Stimulated activated CD4-positive, alpha-beta T cell treated with anti-CD3 and anti-CD28 coated beads, Interleukin-4, amount 100 ng/mL, for 24 hours (primary cell): ENCODE results near the gene PRR36.
A peak's percentile ranks its signal among the peaks of the same experiment; 100 is the strongest.

Experiments
- DNase-seq: peaks from one replicate; pipeline ENCODE4 v3.0.0-alpha.2; 2020

PRR36 gene

GRCh38 chr19:7842661-7843294 lies 31.4 kb downstream of the PRR36 start:
- no peak for DNase-seq

- no peak for DNase-seq
These were observed 32.2 kb downstream of the PRR36 start for GRCh38 chr19:7841751-7842660.

GRCh38 chr19:7840629-7841028 lies 33.6 kb downstream of the PRR36 start:
- DNase-seq, result no peak

- no peak for DNase-seq
These were observed 34.7 kb downstream of the PRR36 start for GRCh38 chr19:7839476-7839875.

DNA sequence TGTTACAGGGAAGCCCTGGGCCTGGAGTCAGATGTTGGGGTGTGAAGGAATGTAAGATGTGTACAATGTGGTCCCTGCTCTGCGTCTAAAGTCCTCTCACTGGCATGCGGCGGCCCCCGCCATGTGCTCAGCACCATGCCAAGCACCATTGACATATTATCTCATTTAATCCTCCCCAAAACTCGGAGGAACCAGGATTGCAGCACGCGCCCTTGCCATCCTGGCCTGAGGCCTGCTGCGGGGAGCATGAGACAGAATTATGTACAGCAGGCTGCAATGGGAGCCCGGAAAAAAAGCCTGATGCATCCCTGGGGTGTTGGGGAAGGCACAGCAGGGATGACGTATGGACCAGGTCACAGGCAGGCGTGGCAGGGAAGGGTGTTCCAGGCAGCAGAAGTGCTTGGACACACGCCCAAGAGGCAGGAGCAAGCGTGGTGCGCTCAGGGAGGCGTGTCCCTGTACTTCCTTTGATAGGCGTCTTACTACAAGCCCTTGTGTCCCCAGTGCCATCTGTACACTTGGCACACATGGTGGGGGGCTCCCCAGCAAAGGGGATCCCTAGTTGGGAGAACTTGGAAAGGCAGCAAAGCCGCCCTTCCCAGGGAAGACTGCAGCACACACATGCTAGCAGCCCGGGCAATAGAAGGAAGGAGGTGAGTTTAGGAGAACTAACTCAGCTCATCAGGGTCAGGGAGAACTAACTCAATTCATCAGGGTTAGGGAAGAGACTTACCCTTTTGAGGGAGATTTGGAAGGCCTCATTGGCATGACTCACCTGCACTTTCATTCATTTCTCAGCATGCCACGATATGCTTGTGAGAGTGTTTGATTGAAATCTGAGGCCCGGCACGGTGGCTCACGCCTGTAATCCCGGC lies 40.7 kb downstream of the PRR36 start:
- DNase-seq, result no peak

GRCh38 chr19:7832781-7833180 lies 41.4 kb downstream of the PRR36 start:
- no peak for DNase-seq

- DNase-seq, result no peak
These were observed 42.2 kb downstream of the PRR36 start for GRCh38 chr19:7832009-7832408.

GRCh38 chr19:7831452-7831851 lies 42.7 kb downstream of the PRR36 start:
- no peak for DNase-seq

- DNase-seq, result no peak
These were observed 43.4 kb downstream of the PRR36 start for GRCh38 chr19:7830823-7831222.

GRCh38 chr19:7830272-7830771 lies 43.9 kb downstream of the PRR36 start:
- no peak for DNase-seq

- peak; percentile 100 for DNase-seq
These were observed 44.5 kb downstream of the PRR36 start, which contains the start of gene EVI5L for GRCh38 chr19:7829561-7830271. Gene EVI5L (plus strand): TSS chr19:7830218. CDS start chr19:7846543, 16,325 bp downstream.

DNA sequence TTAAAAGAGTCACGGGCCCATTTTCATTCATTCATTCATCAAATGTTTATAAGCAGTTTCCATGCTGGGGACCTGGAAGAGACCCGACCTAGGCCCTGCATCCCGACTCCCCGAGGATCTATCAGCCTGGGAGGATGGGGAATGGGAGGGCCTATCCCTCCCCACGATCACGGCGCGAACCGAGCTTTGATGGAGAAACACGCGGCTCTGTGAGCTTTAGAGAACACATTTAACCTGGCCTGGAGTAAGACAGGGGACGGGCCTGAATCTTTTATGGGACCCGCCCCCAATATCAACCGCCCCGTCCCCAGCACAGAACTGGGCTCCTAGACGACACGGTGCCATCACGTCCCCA lies 45.0 kb downstream of the PRR36 start:
- DNase-seq, result no peak

DNA sequence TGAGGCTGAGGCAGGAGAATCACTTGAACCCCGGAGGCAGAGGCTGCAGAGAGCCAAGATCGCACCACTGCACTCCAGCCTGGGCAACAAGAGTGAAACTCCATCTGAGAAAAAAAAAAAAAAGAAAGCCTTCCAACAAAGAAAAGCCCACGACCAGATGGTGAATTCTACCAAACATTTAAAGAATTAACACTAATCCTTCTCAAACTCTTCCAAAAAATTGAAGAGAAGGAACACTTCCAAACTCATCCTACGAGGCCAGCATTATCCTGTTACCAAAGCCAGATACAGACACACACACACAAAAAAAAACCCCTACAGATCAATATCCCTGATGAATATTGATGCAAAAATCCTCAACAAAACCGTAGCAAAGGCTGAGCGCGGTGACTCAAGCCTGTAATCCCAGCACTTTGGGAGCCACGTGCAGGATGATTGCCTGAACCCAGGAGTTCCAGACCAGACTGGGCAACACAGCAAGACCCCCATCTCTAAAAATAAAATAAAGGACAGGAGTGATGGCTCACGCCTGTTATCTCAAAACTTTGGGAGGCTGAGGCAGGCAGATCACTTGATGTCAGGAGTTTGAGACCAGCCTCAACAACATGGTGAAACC lies 50.4 kb downstream of the PRR36 start:
- DNase-seq, result no peak

GRCh38 chr19:7822910-7823515 lies 51.2 kb downstream of the PRR36 start:
- no peak for DNase-seq

DNA sequence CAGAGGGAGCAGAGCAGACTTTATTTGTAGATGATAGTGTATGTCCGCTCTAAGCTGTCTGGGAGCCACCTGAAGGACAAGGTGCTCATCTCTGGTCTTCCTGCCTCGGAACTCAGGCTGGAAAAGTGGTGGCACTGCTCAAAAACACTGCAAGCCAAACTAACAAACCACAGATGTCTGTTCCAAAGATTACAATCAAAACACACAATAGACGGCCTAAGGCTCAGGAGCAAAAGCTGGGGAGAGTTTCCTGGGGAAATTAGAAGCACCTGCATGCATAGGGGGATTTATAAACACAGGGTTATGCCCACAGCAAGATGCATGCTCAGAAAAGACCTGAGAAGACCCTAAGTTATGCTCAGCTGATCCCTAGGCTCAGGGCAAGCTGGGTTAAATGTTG lies 53.6 kb downstream of the PRR36 start:
- DNase-seq, result no peak

- DNase-seq, result no peak
These were observed 54.9 kb downstream of the PRR36 start for GRCh38 chr19:7819337-7819736.

GRCh38 chr19:7818806-7819205 lies 55.4 kb downstream of the PRR36 start:
- DNase-seq, result no peak
